NCI-H510A (cell line): Measurements from ENCODE around the gene CEMIP.

Experiments used
- DNase-seq: peaks from one replicate; lab custom pipeline; 2025; lab: John Stamatoyannopoulos, UW

The CEMIP gene, protein sequence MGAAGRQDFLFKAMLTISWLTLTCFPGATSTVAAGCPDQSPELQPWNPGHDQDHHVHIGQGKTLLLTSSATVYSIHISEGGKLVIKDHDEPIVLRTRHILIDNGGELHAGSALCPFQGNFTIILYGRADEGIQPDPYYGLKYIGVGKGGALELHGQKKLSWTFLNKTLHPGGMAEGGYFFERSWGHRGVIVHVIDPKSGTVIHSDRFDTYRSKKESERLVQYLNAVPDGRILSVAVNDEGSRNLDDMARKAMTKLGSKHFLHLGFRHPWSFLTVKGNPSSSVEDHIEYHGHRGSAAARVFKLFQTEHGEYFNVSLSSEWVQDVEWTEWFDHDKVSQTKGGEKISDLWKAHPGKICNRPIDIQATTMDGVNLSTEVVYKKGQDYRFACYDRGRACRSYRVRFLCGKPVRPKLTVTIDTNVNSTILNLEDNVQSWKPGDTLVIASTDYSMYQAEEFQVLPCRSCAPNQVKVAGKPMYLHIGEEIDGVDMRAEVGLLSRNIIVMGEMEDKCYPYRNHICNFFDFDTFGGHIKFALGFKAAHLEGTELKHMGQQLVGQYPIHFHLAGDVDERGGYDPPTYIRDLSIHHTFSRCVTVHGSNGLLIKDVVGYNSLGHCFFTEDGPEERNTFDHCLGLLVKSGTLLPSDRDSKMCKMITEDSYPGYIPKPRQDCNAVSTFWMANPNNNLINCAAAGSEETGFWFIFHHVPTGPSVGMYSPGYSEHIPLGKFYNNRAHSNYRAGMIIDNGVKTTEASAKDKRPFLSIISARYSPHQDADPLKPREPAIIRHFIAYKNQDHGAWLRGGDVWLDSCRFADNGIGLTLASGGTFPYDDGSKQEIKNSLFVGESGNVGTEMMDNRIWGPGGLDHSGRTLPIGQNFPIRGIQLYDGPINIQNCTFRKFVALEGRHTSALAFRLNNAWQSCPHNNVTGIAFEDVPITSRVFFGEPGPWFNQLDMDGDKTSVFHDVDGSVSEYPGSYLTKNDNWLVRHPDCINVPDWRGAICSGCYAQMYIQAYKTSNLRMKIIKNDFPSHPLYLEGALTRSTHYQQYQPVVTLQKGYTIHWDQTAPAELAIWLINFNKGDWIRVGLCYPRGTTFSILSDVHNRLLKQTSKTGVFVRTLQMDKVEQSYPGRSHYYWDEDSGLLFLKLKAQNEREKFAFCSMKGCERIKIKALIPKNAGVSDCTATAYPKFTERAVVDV (N-terminal part only)

DNA sequence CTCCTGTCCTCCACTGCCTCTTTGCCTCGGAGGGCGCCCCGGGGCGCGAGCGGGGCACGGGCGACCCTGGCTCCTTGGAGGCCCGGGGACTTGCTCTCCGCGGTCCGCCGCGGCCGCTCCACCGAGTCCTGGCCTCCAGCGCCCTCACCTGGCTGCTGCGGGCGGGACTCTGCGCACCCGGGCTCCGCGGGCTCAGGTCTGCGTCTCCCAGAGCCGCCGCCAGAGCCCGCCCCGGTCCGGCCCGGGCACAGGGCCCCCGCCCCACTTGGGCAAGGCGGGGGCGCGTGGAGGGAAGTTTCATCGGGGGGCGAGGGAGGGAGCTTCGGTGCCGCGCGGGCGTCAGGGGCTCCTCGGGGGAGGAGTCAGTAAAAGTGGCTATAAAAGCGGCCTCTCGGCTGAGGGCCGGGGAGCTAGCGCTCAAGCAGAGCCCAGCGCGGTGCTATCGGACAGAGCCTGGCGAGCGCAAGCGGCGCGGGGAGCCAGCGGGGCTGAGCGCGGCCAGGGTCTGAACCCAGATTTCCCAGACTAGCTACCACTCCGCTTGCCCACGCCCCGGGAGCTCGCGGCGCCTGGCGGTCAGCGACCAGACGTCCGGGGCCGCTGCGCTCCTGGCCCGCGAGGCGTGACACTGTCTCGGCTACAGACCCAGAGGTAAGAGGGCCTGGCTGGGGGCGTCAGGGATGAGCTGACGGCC lies at the start of gene CEMIP:
Gene CEMIP, plus strand, starts transcription at position 407 of the 694 bp plus-strand sequence. CDS start 94,510 bp downstream, outside the sequence.
- peak; percentile 76 for DNase-seq

DNA sequence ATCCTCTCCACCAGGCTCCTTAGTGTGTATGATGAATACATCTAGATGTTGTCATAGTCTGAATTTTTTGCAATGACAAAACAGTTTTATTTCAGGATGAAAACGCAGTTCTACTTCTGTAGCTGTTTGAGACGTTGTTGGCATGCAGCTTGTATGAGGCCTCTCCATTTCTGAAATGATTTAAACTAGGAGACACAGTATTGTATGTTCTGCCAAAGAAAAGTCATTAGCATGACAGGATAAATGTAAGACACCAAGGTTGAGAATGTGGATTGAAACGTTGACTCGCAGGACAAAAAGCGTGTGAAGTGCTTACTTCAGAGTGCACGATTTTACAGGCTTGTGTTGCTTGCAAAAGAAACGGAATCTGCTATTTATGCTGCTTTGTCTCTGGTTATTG lies 48.8 kb upstream of the CEMIP start:
- no peak for DNase-seq

DNA sequence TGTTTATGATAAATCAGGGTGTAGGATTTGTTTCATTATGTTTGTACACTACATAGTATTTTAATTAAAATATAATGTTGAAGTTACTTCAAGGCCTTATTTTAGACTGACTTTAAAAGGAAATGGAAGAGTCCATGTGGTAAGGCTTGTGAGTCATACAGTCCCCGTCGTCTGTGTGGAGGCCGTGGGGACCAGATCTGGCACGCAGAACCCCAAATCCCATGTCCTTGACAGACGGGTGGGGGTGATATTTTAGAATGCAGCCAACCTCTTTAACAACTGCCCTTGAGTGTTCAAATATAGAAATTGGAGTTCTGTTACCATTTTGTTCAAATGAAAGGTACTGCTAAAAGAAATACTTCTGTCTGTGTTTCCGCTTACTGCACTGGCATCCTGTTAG lies 48.2 kb upstream of the CEMIP start:
- no peak for DNase-seq

DNA sequence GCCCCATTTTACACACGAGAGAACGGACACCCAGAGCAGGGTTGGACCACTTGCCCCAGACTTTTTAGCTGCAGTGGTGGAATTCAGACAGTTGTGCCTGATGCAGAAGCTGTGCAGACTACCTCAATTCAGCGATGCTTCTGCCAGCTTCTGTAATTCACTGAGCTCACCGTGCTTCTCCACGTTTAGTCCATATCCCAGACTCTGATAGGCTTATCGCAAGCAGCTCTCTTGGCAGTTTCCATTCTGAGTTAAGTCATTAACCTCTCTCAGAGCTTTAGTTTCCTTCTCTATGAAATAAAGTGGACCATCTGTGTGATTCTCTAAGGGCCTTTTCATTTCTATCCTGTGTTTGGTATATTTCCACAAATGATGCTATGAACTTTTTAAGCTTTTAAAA lies 47.0 kb upstream of the CEMIP start:
- no peak for DNase-seq

DNA sequence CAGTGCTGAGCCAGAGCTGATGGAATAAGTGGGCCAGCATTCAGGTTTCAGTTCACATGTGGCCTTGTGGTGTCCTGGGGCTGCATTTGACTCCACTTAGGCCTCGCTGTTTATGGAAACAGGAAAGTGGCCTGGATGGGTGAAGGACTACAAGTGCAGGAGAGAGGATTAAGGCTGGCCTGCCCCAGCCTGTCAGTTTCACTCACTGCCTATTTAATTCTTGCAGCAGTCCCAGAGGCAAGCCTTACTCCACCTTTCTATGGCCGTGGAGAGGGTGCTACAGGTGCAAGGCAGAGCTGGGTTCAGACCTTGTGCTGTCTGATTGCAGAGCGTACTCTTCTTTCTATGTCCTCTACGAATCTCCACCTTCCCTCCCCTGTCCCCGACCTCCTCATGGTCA lies 46.4 kb upstream of the CEMIP start:
- peak; percentile 9 for DNase-seq

DNA sequence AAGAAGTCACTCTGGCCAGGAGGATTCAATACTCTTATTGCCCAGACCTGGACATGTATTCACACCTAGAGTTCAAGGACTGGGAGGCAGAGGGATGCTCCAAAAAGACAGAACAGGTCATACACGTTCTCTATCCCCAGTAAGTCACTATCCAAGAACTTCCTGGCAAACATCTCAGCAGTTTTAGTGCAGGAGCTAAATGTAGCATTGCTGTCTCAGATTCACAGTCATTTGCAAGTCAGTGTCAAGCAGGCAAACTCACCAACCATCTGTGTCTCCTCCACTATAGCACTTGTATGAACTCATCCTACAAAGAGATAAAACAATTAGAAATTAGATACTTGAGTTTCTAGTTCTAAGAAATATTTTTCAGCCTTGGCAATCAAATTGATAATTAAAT lies 45.7 kb upstream of the CEMIP start:
- DNase-seq: no peak

DNA sequence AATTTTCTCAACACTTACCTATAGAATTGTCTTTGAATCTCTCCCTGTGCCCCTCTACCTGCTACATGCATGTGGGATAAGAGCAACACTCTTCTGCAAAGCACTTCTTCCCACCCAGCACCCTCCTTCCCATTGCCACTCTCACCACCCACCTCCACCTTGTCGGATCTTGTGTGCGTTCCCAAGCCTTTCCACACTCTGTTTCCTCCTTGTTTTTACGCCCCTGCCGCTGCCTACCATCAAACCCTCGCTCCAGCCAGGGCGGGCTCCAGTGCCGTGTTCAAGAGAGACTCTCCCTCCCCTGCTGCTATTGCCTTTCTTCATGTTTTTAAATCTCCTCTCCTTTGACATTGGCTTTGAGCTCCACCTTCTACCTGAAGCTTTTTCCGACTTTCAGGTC lies 43.8 kb upstream of the CEMIP start:
- no peak for DNase-seq

DNA sequence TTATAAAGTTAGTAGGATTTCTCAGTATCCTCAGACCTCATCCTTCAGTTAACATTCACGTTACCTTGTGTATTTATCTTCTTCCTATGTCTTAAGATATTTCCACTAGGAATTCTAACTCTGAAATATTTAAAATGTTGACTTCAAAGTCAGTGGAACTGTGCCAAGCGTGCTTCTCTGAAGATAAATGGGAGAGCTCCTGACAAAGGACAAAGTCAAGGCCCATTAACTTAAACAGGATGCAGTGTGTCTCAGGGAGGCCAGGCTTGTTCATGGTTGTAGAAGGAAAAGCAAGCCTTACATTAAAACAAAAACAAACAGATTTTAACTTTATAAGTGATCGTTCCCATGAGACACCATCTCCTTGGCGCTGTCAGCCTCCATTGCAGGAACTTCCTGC lies 42.6 kb upstream of the CEMIP start:
- no peak for DNase-seq

DNA sequence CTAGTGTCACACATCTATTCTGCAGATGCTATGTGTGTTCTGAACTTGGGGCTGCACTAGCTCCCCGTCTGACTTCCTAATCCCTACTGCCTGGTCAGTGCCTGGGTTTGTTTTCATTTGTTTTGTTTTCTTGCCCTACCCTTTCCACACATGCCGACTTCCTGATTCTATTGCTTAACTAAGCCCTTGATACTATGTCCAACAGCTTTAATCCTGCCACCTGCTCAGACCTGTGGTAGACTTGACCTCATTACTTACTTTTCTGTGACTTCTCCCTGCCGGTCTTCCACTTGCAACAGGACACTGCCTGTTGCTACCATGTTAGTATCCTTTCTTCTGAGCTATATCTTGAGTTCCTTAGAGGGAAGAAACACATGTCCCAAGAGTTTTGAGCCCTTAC lies 39.3 kb upstream of the CEMIP start:
- no peak for DNase-seq

DNA sequence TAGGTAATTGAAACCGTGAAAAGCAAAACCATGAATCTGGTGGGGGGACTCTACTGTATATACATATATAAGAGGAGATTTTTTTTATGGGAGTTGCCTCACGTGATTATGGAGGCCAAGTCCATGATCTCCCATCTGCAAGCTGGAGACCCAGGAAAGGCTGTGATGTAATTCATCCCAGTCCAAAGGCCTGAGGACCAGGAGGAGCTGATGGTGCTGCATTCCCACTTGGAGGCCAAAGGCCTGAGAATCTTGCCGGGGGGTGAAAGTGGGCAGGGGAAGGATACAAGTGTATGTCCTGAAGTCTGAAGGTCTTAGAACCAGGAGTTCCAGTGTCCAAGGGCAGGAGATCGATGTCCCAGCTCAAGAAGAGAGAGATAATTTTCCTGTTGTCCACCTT lies 37.1 kb upstream of the CEMIP start:
- no peak for DNase-seq

DNA sequence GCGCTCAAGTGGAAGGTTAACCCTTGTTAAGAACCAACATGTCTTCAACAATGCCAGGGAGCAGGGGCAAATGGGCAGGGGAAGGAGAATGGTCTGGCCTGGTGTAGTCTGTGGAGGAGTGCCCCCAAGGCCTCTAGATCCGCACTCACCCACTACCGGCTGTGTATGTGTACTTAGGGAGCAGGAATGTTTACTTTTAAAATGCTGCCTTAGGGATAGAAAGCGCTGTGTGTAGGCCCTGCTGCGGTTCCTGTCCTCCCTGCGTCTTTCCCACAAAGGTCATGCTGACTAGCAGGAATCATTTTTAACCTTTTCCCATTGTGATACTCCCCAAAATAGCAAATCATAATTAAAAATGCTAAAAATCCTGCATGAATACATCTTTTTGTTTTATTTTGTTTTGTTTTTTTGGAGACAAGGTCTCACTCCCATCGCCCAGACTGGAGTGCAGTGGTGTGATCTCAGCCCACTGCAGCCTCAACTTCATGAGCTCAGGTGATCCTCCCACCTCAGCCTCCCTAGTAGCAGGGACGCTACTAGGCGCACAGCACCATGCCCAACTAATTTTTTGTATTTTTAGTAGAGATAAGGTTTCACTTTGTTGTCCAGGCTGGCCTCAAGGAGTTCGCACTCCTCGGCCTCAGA lies 35.9 kb upstream of the CEMIP start:
- no peak for DNase-seq

DNA sequence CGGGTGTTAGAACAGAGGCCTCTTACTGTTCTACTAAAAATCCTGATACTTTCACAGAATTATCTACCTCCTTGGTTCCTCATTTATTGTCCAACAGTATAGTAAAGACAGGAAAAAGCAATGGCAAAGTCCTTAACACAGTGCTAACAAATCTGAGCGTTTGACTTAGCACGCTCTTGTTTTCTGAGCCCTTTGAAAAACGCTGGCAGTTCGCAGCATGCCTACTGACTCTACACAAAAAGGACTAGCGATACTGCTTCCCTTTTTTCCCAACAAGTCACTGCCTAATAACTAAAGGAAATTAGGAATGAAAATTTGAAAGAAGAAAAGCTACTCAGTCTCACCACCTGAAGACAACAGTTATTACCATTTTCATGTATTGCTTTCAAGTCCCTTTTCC lies 34.8 kb upstream of the CEMIP start:
- DNase-seq: no peak

DNA sequence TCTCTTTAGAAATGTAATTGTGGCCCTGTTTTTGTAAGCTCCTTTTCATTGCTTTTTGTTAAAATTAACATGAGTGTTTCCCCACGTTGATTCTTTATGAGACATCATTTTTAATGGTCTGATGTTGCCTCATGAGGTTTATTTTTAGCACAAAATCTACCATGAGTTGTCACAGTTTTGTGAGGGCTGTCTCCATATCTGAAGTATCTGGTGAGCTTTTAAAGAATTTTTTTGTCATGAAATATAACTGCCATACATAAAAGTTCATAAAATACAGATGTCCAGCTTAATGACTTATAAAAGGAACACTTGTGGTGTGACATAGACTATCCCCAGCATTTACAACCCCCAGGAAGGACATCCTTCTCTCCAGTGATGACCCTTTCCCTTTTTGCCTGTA lies 34.3 kb upstream of the CEMIP start:
- no peak for DNase-seq

DNA sequence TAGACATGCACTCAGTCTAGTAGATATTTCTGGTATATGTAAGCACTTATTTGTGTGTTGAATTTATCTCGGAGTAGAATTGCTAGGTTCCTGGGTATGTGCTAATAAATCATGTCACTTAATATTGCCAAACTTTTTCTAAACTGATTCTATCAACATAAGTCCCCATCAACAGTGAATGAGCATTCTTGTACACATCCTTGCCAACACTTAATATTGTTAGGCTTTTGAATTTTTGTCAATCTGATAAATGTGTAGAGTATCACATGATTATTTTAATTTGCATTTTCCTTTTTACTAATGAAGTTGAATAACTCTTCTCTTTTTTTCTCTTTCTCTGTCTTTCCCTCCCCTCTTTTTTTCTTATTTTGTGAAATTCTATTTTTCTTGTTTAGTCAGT lies 33.3 kb upstream of the CEMIP start:
- DNase-seq: no peak

DNA sequence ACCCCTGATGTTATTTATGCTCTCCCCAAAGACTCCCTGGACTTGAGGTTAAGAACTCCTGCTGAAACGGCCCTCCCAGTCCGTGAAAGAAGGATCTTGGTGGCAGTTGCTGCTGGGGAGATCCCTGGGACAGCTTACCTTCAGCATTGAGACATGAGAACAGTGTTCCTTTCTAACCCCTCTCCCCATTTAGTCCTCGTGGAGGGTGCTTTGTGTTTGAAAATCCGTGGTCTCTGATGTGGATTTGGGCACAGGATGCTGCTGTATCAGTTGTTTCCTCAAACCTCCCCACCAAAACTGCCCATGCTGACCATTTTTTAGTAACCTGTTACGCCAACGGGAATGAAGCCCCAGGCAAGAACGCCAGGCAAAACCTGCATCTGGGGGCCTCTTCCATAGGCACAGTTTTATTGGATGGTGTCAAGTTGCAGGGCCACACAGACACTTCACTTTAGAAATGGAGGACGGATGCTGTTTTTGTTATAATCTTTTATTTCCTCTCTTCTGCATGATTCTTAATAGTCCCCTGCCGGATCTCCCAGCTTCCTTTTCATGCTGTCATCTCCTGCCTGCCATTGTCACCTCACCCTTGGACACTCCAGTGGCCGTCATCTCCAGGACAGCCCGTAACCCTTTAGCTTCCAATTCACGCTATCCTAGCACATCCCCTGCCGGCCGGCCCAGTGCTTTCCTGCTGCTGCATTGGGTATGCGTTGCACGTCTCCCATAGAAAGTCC lies 31.7 kb upstream of the CEMIP start:
- peak; percentile 19 for DNase-seq

DNA sequence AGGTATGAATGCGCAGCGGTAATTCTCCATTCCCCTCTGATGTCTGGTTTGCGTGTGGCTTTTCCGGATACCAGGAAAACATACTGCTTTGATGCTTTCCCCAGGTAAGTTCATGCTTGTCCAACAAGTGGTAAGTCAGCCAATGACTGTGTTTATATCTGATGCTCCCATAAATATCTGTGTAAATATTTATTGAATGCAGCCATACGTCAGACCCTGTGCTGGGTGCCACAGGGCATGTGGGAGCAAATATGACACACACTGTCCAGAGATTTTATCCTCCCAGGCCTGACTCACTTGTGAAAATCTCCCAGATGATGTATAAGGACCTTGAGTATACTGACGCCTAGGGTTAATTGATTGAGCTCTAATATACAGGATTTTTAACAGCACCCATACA lies 29.6 kb upstream of the CEMIP start:
- no peak for DNase-seq

DNA sequence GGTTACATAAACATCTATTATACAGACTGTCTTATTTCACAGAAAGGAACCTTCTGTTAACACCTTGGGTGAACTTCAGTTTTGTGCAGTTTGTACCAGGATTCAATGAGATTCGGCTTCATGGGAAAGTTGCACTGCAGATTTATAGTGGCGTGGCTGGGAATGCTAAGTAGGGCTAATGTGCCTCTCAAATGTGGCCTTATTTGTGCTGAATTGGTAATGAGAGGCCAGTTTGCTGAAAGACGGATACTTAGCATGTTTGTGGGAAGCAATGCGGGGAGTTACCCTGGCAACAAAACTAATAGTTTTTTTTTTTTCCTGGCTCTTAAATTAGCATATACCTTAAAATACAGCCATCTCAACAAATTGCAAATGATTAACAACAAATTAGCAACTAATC lies 28.6 kb upstream of the CEMIP start:
- DNase-seq: no peak

DNA sequence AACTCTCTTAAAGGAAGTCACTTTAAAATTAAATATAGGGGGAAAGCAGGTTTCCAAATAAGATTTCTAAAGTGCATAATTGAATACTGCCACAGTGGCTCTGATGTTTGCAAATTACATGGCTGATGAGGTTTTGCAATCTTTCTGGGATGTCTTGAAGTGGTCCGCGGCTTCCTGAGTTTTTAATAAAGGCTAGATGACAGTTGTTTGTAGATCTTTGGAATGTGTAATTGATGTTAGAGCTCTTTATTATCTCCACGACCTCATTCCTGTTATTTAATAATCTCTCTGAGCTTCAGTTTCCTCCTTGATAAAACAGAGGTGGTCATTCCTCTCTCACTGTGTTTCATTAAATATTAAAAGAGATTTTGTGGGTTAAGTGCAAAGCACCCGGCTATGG lies 27.0 kb upstream of the CEMIP start:
- no peak for DNase-seq

DNA sequence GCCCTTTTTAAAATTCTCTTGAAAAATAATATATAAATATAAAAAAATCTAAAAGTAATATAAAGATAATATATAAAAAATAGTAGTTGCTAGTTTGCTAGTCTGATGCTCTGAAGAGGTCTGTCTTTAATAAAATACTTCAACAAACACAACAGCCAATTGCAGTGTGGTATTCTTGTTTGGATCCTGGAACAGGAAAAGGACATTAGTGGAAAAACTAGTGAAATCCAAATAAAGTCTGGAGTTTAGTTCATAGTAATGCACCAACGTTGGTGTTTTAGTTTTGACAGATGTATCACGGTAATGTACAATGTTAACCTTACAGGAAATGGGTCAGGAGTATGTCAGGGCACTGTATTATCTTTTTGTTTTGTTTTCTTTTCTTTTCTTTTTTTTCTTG lies 26.0 kb upstream of the CEMIP start:
- no peak for DNase-seq

DNA sequence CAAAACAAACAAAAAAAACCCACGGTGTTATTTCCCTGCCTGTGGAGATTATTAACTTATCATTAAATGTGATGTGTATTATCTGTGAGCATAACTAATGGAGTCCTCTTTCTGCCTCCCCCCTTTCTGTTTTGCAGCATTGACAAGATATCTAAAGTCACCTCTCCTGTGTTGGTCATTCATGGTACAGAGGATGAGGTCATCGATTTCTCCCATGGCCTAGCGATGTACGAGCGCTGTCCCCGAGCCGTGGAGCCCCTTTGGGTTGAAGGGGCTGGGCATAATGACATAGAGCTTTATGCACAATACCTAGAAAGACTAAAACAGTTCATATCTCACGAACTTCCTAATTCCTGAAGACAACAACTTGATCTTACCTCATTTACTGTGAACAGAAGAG lies 25.2 kb upstream of the CEMIP start:
- no peak for DNase-seq

DNA sequence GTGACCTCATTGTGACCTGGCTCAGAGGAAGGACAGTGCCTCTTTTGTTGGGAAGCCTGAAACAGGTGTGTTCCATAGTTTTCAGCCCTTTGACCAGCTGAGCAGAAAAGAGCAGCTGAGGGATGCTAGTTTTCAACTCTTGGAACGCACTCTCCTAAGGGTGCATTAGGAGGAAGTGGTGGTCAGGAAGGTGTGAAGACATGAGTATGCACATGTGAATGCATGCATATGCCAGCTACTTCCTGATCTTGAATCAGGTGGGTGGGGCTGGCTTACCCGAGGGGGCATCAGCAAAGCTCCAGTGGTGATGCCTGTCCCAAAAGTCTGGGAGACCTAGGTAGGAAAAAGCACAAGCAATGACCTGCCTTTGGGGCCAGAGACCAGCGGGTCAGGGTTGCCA lies 23.3 kb upstream of the CEMIP start:
- no peak for DNase-seq
